Natural killer cell (primary cell): ENCODE measurements around the gene GPHN. TPM values are rescaled to one million over a fixed set of nuclear protein-coding genes. Genes with fewer than 3 reads are reported as not detected.

Experiments used
- ATAC-seq, 3 donors: fragments of 150-1000 bp in 2 of 3; fragments of 200-7000 bp in 1 of 3; cut with Tn5 transposase; 1 replicate in 1 of 3; 2 replicates in 2 of 3; pipeline ENCODE4 v1.10.0; 2021; ENCODE audit warnings: mild to moderate bottlenecking in 2 of 3, moderate library complexity in 2 of 3
- DNase-seq, 2 donors: peaks; one replicate each; pipeline versions ENCODE4 v3.0.0 to v3.0.0-alpha.2; 2013 to 2021; ENCODE audit warnings: mixed read lengths in 1 of 2
- H3K27ac ChIP-seq: one replicate; pipeline ENCODE4 v1.5.1; 2013; ENCODE audit warnings: mild to moderate bottlenecking, low read length
- H3K27me3 ChIP-seq: one replicate; pipeline ENCODE4 v1.6.1; 2013; ENCODE audit warnings: low read length; ENCODE audit not compliant: control insufficient read depth, insufficient read depth
- H3K36me3 ChIP-seq: one replicate; pipeline ENCODE4 v1.6.1; 2013; ENCODE audit warnings: low read length; ENCODE audit not compliant: control insufficient read depth, insufficient read depth
- H3K4me1 ChIP-seq: one replicate; pipeline ENCODE4 v1.6.1; 2013; ENCODE audit warnings: low read length; ENCODE audit not compliant: control insufficient read depth, insufficient read depth
- H3K4me3 ChIP-seq: one replicate; pipeline ENCODE4 v1.5.1; 2013; ENCODE audit warnings: low read length
- H3K9me3 ChIP-seq: one replicate; pipeline ENCODE4 v1.6.1; 2013; ENCODE audit warnings: low read length; ENCODE audit not compliant: control insufficient read depth, insufficient read depth
- H3K27ac Mint-ChIP-seq, 2 donors: one replicate each; pipeline ENCODE4 v1.8.0; 2022; ENCODE audit warnings: mild to moderate bottlenecking in 2 of 2, mixed read lengths in 2 of 2, moderate library complexity in 1 of 2
- H3K27me3 Mint-ChIP-seq, 2 donors: one replicate each; pipeline ENCODE4 v1.8.0; 2022; ENCODE audit warnings: low read depth in 2 of 2, mixed read lengths in 2 of 2
- H3K36me3 Mint-ChIP-seq: one replicate; pipeline ENCODE4 v1.8.0; 2022; ENCODE audit warnings: mixed read lengths
- H3K4me1 Mint-ChIP-seq, 2 donors: one replicate each; pipeline ENCODE4 v1.8.0; 2022; ENCODE audit warnings: mixed read lengths in 2 of 2
- H3K4me3 Mint-ChIP-seq: one replicate; pipeline ENCODE4 v1.8.0; 2022; ENCODE audit warnings: mild to moderate bottlenecking, moderate library complexity, mixed read lengths
- H3K9me3 Mint-ChIP-seq, 2 donors: one replicate each; pipeline ENCODE4 v1.8.0; 2022; ENCODE audit warnings: mixed read lengths in 2 of 2
- CTCF ChIP-seq: fragments of 200-600 bp; IDR thresholded peaks from one replicate; pipeline ENCODE4 v1.8.0; 2022; ENCODE audit warnings: antibody characterized with exemption
- WGBS: methylation state at CpG from one replicate; pipeline ENCODE4 v1.1.7; 2013; ENCODE audit warnings: missing lambda C conversion rate; ENCODE audit not compliant: insufficient coverage; 5-methylcytosine and 5-hydroxymethylcytosine counted together
- intact Hi-C: fragments of 100-400 bp; cut with micrococcal nuclease; formaldehyde crosslinking; loops from one replicate; pipeline ENCODE4 v1.14.2; 2022
- total RNA-seq, 4 donors: library from RNA; stranded (reverse); fragments of 120-200 nt in 1 of 4; gene quantifications; one replicate each; pipeline versions ENCODE4 v1.2.3 to v1.2.4, GENCODE V29; 2013 to 2022

Gene GPHN
- total RNA-seq, 3 donors from 2014 or later (not counting 1 experiment from before 2014, with no cell fraction given): 6.3 to 9.4 (median 8.7) TPM

DNA sequence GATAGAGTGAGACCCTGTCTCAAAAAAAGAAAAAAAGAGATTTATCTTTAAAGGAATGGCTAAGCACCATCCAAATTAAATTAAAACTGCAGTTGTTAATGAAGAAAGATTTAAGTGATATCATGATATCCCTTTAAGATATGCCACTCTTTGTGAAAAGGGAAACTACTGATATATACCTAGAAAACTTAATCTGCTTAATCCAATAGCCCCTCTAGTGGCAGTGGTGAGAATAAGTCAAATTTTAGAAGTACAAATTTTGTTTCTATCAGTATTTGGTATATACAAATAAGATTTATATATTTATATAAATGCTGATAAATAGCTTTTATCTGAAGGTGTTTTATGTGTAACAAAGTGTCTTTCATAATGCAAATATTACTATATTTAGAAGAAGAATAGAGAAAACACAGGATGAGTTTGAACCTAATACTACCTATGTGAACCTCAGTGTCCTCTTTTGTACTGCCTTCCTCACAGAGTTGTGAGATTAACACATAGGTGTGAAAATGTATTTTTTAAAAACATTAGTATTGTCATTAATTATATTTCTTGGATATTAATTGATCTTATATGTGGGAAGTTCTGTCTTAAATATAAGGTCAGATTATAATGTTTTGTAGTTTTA, 629.9 kb downstream of the GPHN start:
- H3K27ac Mint-ChIP-seq: no peak overlapping the region
- Histone ChIP-seq H3K36me3 (no peaks in the 10 kb centered on the region), H3K27me3 (no peaks in the 10 kb centered on the region), H3K27ac (no peak overlapping the region), H3K4me1 (no peaks in the 10 kb centered on the region), H3K4me3 (no peak overlapping the region), H3K9me3 (no peaks in the 10 kb centered on the region)
- no peaks in the 10 kb centered on the region for H3K27me3 Mint-ChIP-seq
- ATAC-seq: no peak
- H3K9me3 Mint-ChIP-seq: no peaks in the 10 kb centered on the region
- DNase-seq: peak in 1 of 2 donors; percentile 4
- peak; percentile 20 for TF ChIP-seq CTCF
- H3K4me3 Mint-ChIP-seq: no peak overlapping the region
- H3K36me3 Mint-ChIP-seq: no peaks in the 10 kb centered on the region
- intact Hi-C loops: loop anchor here (2.0 kb wide), 1 partner anchor 643 kb away; no protein-coding TSS in a partner anchor
- no peaks in the 10 kb centered on the region for H3K4me1 Mint-ChIP-seq

DNA sequence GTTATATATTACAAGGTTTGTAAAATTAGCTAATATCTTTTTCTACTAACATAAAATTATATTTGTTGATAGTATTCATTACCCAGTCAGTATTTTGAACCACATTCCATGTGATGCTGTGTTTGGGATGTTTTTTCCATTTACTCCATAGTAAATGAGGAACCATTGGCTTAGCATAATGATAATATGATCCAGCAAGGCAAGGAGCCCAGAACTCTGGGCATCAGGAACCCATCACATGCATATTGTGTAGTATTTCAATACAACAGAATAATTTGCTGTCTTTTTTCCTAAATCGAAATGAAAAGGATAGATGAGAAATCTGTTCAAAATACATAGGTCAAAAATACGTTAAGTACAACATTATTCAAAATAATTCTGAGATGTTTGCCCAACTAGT, 632.6 kb downstream of the GPHN start:
- no peaks in the 10 kb centered on the region for H3K27me3 Mint-ChIP-seq
- H3K27ac ChIP-seq: no peak overlapping the region
- WGBS: no CpG with 5 or more reads among the region's 2 CpGs

DNA sequence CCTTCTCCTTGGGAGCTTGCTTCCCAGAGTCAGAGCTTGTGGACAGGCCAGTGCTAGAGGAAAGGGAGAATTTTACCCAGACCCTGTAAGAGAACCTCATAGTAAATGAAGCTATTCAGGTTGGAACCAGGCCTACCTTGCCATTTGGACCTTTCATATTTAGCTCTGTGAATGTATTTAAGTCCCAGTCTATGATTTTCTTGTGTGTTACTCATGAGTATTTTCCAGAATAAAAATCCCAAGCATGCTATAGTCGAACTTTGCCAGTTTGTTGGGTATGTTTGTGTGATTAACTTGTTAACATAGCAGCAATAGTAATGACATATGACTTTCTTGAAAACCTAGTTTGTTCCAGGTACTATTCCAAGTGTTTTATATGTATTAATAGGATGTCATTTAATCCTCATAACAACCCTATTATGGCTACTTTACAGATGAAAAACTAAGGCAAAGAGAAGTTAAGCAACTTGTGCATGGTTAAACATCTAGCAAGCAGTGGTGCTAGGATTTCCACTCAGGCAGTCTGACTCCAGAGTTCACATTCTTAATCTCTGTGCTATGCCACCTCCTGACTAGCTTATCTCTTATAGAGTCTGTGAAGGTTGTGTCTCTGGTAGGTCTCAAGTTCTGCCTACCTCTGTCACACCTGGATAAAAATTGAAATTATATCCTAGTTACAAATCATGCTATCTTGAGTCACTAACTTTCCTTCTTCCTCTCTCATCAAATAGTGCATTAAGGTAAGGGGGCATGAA, 633.4 kb downstream of the GPHN start:
- 38% methylated on average over 1 of the region's 1 CpG for WGBS
- Mint-ChIP-seq H3K4me1 (no peaks in the 10 kb centered on the region), H3K9me3 (no peaks in the 10 kb centered on the region), H3K36me3 (no peaks in the 10 kb centered on the region), H3K4me3 (no peak overlapping the region), H3K27me3 (no peaks in the 10 kb centered on the region), H3K27ac (no peak overlapping the region)
- Histone ChIP-seq H3K27ac (no peak overlapping the region), H3K27me3 (no peaks in the 10 kb centered on the region), H3K4me1 (no peaks in the 10 kb centered on the region), H3K9me3 (no peaks in the 10 kb centered on the region), H3K4me3 (no peak overlapping the region), H3K36me3 (no peaks in the 10 kb centered on the region)
- intact Hi-C loops: no loop called here
- no peak for ATAC-seq
- DNase-seq: no peak
- TF ChIP-seq CTCF: no peak

More for the DNA sequence above, 632.6 kb downstream of the GPHN start:
- TF ChIP-seq CTCF: no peak
- Mint-ChIP-seq H3K4me3 (no peak overlapping the region), H3K27ac (no peak overlapping the region), H3K9me3 (no peaks in the 10 kb centered on the region), H3K36me3 (no peaks in the 10 kb centered on the region), H3K4me1 (no peaks in the 10 kb centered on the region)
- Histone ChIP-seq H3K9me3 (no peaks in the 10 kb centered on the region), H3K4me1 (no peaks in the 10 kb centered on the region), H3K4me3 (no peak overlapping the region), H3K27me3 (no peaks in the 10 kb centered on the region), H3K36me3 (no peaks in the 10 kb centered on the region)
- ATAC-seq (no peak), DNase-seq (no peak)
- intact Hi-C loops: no loop called here
